Activated naive CD4-positive, alpha-beta T cell treated with anti-CD3 and anti-CD28 coated beads, Interleukin-2, amount 50 U/mL, for 16 hours (primary cell): ENCODE measurements around the gene GOLGA8J.
"Not testable (repeated sequence)": the region's sequence is repeated elsewhere in the genome, so short reads cannot be mapped to it uniquely, and the experiment has no call there.

ENCODE experiments used
- DNase-seq: peaks from one replicate; pipeline ENCODE4 v3.0.0-alpha.2; 2020

GOLGA8J gene

GRCh38 chr15:30082655-30083054 is at the start of gene GOLGA8J:
GOLGA8J (plus strand) TSS chr15:30082955; CDS start chr15:30083053, 98 bp downstream.
- DNase-seq: not testable (repeated sequence)

- DNase-seq: no peak
These were observed 49.5 kb upstream of the GOLGA8J start for GRCh38 chr15:30033211-30033610.

DNA sequence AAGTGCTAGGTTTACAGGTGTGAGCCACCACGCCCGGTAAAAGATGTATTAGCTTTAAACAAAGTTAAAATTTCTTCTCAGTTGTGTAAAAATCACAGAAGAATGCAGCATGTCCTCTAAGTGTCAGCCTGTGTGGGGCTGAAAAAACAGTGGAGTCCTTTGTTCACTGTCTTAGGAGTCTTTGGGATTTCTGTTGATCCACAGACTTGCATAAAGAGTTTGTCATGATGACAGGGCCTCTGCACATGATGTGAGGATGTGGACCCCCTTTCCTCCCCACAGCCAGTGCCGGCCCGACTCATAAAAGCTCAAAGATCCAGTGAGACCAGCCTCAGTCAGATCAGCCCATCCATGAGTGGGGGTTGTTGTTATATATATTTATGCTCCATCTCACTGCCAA is 49.0 kb upstream of the GOLGA8J start:
- DNase-seq: no peak

DNA sequence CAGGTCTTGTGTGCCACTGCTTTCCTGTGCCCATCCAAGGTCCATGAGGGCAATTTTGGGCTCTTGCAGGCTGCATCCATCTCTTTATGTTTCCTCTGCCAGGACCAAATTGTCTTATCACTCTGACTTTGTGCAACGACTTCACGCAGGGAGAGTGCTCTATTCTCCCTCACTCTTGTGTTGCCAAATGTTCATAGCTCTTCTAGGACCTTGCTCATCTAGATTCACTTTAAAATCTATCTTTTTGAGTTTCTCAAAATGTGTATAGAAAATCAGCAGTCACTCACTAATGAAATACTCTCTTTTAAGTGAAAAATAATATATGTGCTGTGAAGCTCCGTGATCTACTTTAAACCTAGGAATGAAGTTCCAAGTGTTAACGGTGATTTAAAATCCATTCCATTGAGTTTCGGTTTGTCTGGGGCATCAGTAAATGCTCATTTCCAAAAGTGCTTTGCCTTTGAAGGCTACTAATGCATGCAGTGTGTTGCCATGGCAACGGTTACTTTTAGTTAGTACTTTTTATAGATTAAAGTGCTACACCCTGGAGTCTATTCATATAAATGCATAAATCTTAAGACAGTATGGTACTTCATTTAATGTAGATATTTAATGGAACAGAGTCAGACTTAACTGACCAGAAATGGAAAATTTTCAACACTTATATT is 46.6 kb upstream of the GOLGA8J start:
- DNase-seq: no peak

DNA sequence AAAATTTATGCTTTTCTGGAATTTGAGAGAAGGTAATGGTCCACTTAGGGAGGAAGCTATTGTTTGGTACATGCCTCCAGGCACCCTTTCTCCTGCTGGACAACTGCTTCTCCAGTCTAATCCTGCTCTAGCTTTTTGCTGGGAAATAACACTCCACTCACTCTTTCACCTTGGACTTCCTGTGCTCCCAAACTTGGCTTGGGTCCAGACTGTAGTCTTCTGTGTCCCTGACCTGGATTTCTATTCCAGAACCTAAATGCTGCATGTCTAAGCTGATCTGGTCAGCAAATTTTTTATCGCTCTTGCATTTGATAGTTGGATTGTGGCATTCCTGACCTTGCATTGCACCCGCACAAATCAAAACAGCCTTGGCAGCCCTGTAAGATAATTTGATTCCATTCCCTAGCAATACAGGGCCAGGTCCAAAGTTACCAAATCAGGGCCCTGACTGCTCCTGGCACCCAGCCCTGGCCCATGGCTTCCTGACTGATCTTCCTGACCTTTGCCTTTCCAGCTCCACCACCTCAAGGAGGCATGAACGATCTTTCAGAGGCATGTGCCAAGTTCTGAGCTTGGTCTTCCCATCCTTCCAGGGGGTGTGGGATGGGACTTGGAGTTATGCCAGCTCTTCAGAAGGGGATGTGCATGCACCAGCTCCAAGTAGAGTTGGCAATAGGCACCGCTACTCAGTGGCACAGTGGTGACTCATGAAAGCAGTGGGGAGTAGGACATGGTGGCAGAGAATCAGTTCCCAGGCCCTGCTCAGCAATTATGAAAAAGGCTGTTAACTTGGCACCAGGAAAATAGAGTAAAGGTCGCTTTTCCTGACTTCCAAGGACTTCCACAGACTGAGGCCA is 43.9 kb upstream of the GOLGA8J start:
- no peak for DNase-seq

GRCh38 chr15:30041868-30042267 is 40.9 kb upstream of the GOLGA8J start:
- DNase-seq: no peak

GRCh38 chr15:30042556-30042955 is 40.2 kb upstream of the GOLGA8J start:
- no peak for DNase-seq

GRCh38 chr15:30043211-30043655 is 39.5 kb upstream of the GOLGA8J start:
- DNase-seq: no peak

GRCh38 chr15:30044377-30044776 is 38.4 kb upstream of the GOLGA8J start:
- no peak for DNase-seq

DNA sequence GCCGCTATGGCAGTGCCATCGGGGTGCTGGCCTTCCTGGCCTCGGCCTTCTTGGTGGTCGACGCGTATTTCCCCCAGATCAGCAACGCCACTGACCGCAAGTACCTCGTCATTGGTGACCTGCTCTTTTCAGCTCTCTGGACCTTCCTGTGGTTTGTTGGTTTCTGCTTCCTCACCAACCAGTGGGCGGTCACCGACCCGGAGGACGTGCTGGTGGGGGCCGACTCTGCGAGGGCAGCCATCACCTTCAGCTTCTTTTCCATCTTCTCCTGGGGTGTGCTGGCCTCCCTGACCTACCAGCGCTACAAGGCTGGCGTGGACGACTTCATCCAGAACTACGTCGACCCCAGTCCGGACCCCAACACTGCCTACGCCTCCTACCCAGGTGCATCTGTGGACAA is 37.9 kb upstream of the GOLGA8J start:
- not testable (repeated sequence) for DNase-seq

- not testable (repeated sequence) for DNase-seq
These were observed 37.3 kb upstream of the GOLGA8J start for GRCh38 chr15:30045248-30046041.

DNA sequence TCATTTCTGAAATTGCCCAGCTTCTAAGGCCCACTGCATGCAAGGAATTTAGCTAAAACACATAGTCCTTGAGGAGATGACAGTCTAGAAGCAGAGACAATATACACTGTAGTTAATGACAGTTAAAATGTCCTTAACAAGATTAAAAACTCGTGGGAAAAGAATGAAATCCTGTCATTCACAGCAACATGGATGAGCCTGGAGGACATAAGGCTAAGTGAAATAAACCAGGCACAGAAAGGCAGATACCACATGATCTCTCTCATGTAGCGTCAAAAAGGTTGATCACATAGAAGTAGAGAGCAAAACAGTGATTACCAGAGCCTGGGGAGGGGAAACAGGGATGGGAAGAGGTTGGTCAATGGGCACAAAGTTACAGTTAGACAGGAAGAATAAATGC is 36.3 kb upstream of the GOLGA8J start:
- DNase-seq: no peak

GRCh38 chr15:30055604-30056003 is 27.2 kb upstream of the GOLGA8J start:
- DNase-seq: no peak

- no peak for DNase-seq
These were observed 26.6 kb upstream of the GOLGA8J start for GRCh38 chr15:30056166-30056565.

GRCh38 chr15:30059771-30060170 is 23.0 kb upstream of the GOLGA8J start:
- DNase-seq: no peak

DNA sequence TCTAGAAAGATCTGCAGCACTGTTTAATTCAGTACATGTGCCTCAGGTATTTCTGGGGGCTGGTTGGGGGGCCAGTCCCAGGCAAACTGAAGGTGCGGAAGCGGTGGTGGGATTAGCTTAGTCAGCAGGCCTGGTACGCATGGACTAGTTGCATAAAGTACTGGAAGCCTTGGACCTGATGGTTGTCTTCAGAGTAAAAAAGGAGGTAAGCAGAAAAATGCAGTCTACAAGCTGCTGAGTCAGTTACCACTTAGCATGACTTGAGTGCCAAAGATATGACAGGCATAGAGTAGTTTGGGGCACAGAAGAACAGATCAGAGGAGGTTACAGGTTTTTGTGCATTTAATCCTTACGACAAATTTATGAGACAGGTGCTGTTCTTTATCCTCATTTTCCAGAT is 19.9 kb upstream of the GOLGA8J start:
- DNase-seq: no peak

GRCh38 chr15:30063835-30064546 is 18.8 kb upstream of the GOLGA8J start:
- DNase-seq: no peak

GRCh38 chr15:30065025-30065801 is 17.5 kb upstream of the GOLGA8J start:
- DNase-seq: no peak

- DNase-seq: no peak
These were observed 14.4 kb upstream of the GOLGA8J start for GRCh38 chr15:30068326-30068725.

DNA sequence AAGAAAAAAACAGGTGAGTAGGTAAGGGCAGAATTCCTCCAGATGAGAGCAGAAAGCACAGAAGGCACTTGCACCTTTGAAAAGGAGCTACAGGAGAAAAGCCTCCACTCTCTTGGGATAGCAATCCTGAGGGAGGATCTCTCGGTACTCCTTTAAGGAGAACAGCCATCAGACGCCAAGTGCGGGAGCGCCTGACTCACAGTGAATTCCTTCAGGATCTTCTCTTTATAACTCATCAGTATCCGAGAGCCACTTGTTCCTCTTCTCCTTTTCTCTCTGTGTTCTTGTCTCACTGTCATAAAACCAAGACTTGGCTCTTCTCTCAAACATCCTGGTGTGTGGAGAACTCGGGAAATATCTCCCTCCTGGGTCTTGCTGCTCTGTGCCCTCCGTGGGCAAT is 10.1 kb upstream of the GOLGA8J start:
- no peak for DNase-seq

- DNase-seq: no peak
These were observed 8.8 kb upstream of the GOLGA8J start for GRCh38 chr15:30073915-30074314.

DNA sequence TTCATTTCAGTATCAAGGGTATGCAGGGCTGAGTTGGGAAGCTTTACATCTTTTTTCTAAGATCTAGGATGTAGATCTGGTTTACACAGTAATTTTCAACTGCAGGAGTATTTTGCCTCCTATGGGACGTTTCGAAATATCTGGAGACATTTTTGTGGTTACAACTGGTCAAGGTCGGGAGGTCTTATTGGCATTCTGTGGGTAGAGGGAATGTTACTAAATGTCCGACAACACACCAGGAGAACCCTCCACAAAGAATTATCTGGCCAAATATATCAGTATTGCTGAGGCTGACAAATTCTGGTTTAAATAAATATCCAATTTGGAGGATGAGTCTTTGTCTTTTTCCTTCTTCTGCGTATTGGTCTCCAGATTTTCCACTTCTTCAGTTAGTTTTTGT is 1.9 kb upstream of the GOLGA8J start:
- not testable (repeated sequence) for DNase-seq
